ENCODE results near the gene ABHD17C.

DNA sequence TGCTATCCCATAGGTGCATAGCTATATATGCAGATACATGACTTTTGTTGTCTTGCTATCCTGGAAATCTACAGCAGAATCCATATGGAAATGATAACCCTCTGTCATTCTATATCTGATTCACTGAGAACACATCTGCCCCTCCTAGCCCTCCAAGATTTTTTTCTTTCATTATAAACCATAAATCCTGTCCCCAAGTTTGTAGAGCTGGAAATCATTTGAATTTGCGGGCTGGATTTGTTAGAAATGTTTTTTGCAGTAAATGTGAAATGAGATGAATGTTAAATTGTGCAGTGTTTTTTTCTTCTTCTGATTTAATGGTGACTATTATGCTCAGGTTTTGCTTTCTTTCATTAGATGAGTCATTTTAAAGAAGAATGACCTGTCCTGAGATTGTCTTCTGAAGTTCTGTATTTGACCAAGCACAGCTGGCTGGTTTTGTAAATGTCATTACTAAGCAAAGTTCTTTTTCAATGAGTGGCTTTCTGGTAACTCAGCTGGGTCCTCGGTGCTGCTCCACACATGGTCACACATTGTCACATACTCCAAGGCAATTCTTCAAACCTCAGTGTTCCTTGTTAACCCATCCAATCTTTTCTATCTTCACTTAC lies 25.3 kb upstream of the ABHD17C start:
- TF ChIP-seq POLR2AphosphoS5 (IDR thresholded peaks at IDR 0.05; ENCODE audit: low read depth, low read length), result no peak
- TF ChIP-seq POLR2A (IDR thresholded peaks at IDR 0.05; ENCODE audit: low read depth, low read length), result no peak
- no peak for TF ChIP-seq TAF1 (IDR thresholded peaks at IDR 0.05; ENCODE audit: borderline replicate concordance, low read depth, low read length)
